Heart left ventricle (tissue), 16 donors: ENCODE results near the gene SPTBN1. TPM values are rescaled to one million over a fixed set of nuclear protein-coding genes. Genes with fewer than 3 reads are reported as not detected.
A peak's percentile ranks its signal among the peaks of the same experiment; 100 is the strongest.

ENCODE experiments used
- ATAC-seq, 4 donors: fragments of 200-7000 bp; cut with Tn5 transposase; one replicate each; pipeline ENCODE4 v1.9.1; 2020 to 2022; ENCODE audit warnings: moderate library complexity in 4 of 4, mild to moderate bottlenecking in 3 of 4, moderate number of reproducible peaks in 1 of 4
- DNase-seq, 5 donors: peaks; one replicate each; pipeline ENCODE4 v3.0.0-alpha.2; 2020
- H3K27ac ChIP-seq, 12 donors: fragments of 200-600 bp; sonication (generic) in 4 of 12; one replicate each; pipeline versions ENCODE4 v1.5.0 to v1.8.0; 2016 to 2022; ENCODE audit warnings: mild to moderate bottlenecking in 2 of 12
- H3K27me3 ChIP-seq, 9 donors: fragments of 200-600 bp; sonication (generic) in 2 of 9; one replicate each; pipeline versions ENCODE4 v1.5.1 to v1.8.0; 2016 to 2022; ENCODE audit warnings: mild to moderate bottlenecking in 3 of 9
- H3K36me3 ChIP-seq, 9 donors: fragments of 200-600 bp; sonication (generic) in 2 of 9; one replicate each; pipeline versions ENCODE4 v1.5.0 to v1.8.0; 2018 to 2022; ENCODE audit warnings: mild to moderate bottlenecking in 2 of 9
- H3K4me1 ChIP-seq, 12 donors: fragments of 200-600 bp; sonication (generic) in 4 of 12; one replicate each; pipeline versions ENCODE4 v1.5.0 to v1.8.0; 2016 to 2022; ENCODE audit warnings: mild to moderate bottlenecking in 3 of 12
- H3K4me3 ChIP-seq, 12 donors: fragments of 200-600 bp; sonication (generic) in 4 of 12; one replicate each; pipeline versions ENCODE4 v1.5.0 to v1.8.0; 2017 to 2022; ENCODE audit warnings: mild to moderate bottlenecking in 9 of 12, moderate library complexity in 4 of 12
- H3K9me3 ChIP-seq, 12 donors: fragments of 200-600 bp; sonication (generic) in 4 of 12; one replicate each; pipeline versions ENCODE4 v1.5.0 to v1.8.0; 2016 to 2022; ENCODE audit warnings: mild to moderate bottlenecking in 1 of 12
- POLR2A ChIP-seq, 2 donors: fragments of 450-650 bp; IDR thresholded peaks; one replicate each; pipeline ENCODE4 v1.6.1; 2017; ENCODE audit warnings: antibody characterized with exemption in 2 of 2, mild to moderate bottlenecking in 2 of 2, moderate library complexity in 2 of 2
- WGBS, 4 donors: extraction: QIAGEN DNeasy Blood & Tissue Kit in 2 of 4; methylation state at CpG; one replicate each; pipeline versions ENCODE4 v1.1.5 to v1.1.7; 2013 to 2018; 5-methylcytosine and 5-hydroxymethylcytosine counted together
- intact Hi-C, 10 donors: fragments of 100-400 bp; cut with DNase I; formaldehyde crosslinking; loops; one replicate each; pipeline versions ENCODE4 v1.11.1 to v1.14.2; 2022
- polyA plus RNA-seq, 2 donors: library from polyadenylated mRNA; stranded (reverse); fragments of 200-250 nt; gene quantifications; one replicate each; pipeline ENCODE4 v1.2.3, GENCODE V29; 2013
- total RNA-seq, 9 donors: library from RNA; depleted of rRNA in 2 of 9; stranded (reverse); fragments of >200 nt in 2 of 9; fragmentation: NEBNext Ultra II Directional in 3 of 9; extraction: Animal tissue kit (Norgen Biotek cat#: 25700) in 3 of 9; gene quantifications; one replicate each; pipeline versions ENCODE4 v1.1.0 to v1.2.4, GENCODE V29; 2016 to 2023
- TF ChIP-seq, protein P1 (sequence below), 12 donors: fragments of 200-600 bp; sonication (generic) in 4 of 12; IDR thresholded peaks; one replicate each; pipeline versions ENCODE4 v1.5.0 to v1.8.0; 2018 to 2022; ENCODE audit warnings: antibody characterized with exemption in 12 of 12, mild to moderate bottlenecking in 5 of 12
- donor health status: ischemic (EF 13 %, LVEDD 7.1; RV severe dilation, severe dysfunction).
- donor health status: healthy with polysubstance abuse.
- donor health status: DM: no; HTN: yes; CAD: no.
- donor health status: DM: no; HTN: no; CAD: no.
- donor health status: ischemic (EF 25% LVEDD 6.9; RV normal size, moderate dysfunction).
- donor health status: ischemic (EF 25% LVEDD 5.7; RV mildly dilated, moderate dysfunction).
- donor health status: healthy.
- donor health status: DM: yes; HTN: yes; CAD: no.
- donor health status: ischemic (EF 35%, LVEDD 5.7; RV mildly dilated, moderate dysfunction).
- donor health status: nonischemic (EF 11% LVEDD 7.7; RV severe dilation, severe dysfunction).
- donor health status: DM: yes; HTN: yes; CAD: no.
- donor health status: PGD.
- donor health status: ischemic (EF 29% LVEDD 5.4; RV normal size, mild dysfunction).
- donor health status: nonischemic (EF 23%, LVEDD 6.1; RV moderate dilation, normal function).

The SPTBN1 gene
- total and polyA plus RNA-seq, 11 donors = 124 to 659 (median 422) TPM

GRCh38 chr2:54646170-54646927 is 190.2 kb downstream of the SPTBN1 start:
- Histone ChIP-seq H3K27ac (peak overlapping the region in 2 of 12 donors; percentile 38 to 42), H3K27me3 (no peaks in the 10 kb centered on the region), H3K9me3 (no peaks in the 10 kb centered on the region), H3K4me3 (no peak overlapping the region), H3K4me1 (peaks cover 0 to 25% (median 9%) of the 10 kb centered on the region in 12 donors), H3K36me3 (peaks cover 5 to 100% (median 90%) of the 10 kb centered on the region in 9 donors)
- no peak for DNase-seq
- 82 to 86% (median 85%) methylated on average over 16 of the region's 16 CpGs for WGBS, 4 donors
- intact Hi-C loops = no loop called here
- no peak for ATAC-seq
- no peak for TF ChIP-seq POLR2A (IDR thresholded peaks at IDR 0.05)
- TF ChIP-seq, protein P1, sequence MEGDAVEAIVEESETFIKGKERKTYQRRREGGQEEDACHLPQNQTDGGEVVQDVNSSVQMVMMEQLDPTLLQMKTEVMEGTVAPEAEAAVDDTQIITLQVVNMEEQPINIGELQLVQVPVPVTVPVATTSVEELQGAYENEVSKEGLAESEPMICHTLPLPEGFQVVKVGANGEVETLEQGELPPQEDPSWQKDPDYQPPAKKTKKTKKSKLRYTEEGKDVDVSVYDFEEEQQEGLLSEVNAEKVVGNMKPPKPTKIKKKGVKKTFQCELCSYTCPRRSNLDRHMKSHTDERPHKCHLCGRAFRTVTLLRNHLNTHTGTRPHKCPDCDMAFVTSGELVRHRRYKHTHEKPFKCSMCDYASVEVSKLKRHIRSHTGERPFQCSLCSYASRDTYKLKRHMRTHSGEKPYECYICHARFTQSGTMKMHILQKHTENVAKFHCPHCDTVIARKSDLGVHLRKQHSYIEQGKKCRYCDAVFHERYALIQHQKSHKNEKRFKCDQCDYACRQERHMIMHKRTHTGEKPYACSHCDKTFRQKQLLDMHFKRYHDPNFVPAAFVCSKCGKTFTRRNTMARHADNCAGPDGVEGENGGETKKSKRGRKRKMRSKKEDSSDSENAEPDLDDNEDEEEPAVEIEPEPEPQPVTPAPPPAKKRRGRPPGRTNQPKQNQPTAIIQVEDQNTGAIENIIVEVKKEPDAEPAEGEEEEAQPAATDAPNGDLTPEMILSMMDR (IDR thresholded peaks at IDR 0.05) = no peak

DNA sequence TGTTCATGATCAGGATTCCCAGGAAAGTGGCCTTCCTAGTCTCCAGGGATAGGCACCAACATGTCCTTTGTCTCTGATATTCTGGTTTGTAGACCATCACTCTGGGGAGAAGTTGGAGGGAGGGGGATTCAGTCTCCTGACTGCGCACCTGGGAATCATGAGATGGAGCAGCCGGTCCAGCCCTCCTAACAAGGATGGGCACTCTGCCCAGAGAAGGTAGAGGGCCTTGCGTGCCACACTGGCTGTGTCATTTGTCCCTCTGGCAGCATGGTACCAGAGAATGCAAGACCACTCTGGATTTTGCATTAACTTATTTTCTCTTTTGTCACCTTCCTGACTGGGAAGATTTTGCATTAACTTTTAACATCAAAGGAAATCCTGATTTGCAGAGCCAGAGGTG is 192.1 kb downstream of the SPTBN1 start:
- ATAC-seq = peak in 2 of 4 donors; percentile 25 to 60

DNA sequence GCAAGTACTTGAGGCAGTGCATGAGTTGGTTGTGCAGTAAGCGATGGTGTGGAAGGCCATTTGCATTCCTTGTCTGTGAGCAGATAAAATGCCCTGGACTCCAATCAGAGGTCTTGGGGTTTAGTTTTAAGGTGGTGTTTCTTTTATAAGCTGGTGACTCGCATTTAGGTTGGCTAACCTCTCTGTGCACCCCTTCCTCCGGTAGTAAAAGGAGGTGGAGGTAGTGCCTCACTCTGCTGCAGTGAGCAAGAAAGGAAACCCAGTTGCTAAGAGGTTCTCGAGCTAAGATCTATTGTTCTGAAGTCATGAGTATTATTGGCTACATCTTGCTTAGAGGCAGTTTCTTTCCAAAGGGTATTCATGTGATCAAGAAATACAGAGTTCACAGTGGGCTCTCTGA is 193.1 kb downstream of the SPTBN1 start:
- Histone ChIP-seq H3K9me3 (no peaks in the 10 kb centered on the region), H3K27ac (no peak overlapping the region), H3K27me3 (no peaks in the 10 kb centered on the region), H3K4me3 (no peak overlapping the region), H3K36me3 (peaks cover 5 to 100% (median 100%) of the 10 kb centered on the region in 9 donors), H3K4me1 (peaks cover 0 to 8% (median 0%) of the 10 kb centered on the region in 12 donors)
- WGBS, 4 donors = 85 to 91% (median 86%) methylated on average over 4 of the region's 4 CpGs
- intact Hi-C loops = no loop called here
- ATAC-seq (no peak), DNase-seq (no peak)
- TF ChIP-seq POLR2A (IDR thresholded peaks at IDR 0.05) = no peak
- TF ChIP-seq, protein P1 (IDR thresholded peaks at IDR 0.05) = no peak

More for the DNA sequence above, 192.1 kb downstream of the SPTBN1 start:
- TF ChIP-seq, protein P1 (IDR thresholded peaks at IDR 0.05) = no peak
- TF ChIP-seq POLR2A (IDR thresholded peaks at IDR 0.05) = no peak
- intact Hi-C loops = no loop called here
- WGBS, 4 donors = 45 to 52% (median 51%) methylated on average over 3 of the region's 3 CpGs
- no peak overlapping the region for H3K4me3 ChIP-seq
- peaks cover 0 to 8% (median 0%) of the 10 kb centered on the region in 12 donors for H3K4me1 ChIP-seq
- no peaks in the 10 kb centered on the region for H3K27me3 ChIP-seq
- DNase-seq = no peak
- peak overlapping the region in 1 of 12 donors; percentile 14 for H3K27ac ChIP-seq
- no peaks in the 10 kb centered on the region for H3K9me3 ChIP-seq
- H3K36me3 ChIP-seq = peaks cover 5 to 100% (median 100%) of the 10 kb centered on the region in 9 donors

GRCh38 chr2:54649633-54650032 is 193.5 kb downstream of the SPTBN1 start:
- no peak for DNase-seq
- H3K27ac ChIP-seq = no peak overlapping the region
- no peaks in the 10 kb centered on the region for H3K27me3 ChIP-seq
- 91 to 94% (median 93%) methylated on average over 12 of the region's 12 CpGs for WGBS, 4 donors
- peaks cover 0 to 8% (median 0%) of the 10 kb centered on the region in 12 donors for H3K4me1 ChIP-seq
- TF ChIP-seq POLR2A (IDR thresholded peaks at IDR 0.05) = no peak
- TF ChIP-seq, protein P1 (IDR thresholded peaks at IDR 0.05) = no peak
- H3K36me3 ChIP-seq = peaks cover 3 to 100% (median 100%) of the 10 kb centered on the region in 9 donors
- H3K9me3 ChIP-seq = no peaks in the 10 kb centered on the region
- H3K4me3 ChIP-seq = no peak overlapping the region
- intact Hi-C loops = loop anchor here in 1 of 10 donors (10.0 kb wide), 1 partner anchor 365 kb away; no protein-coding TSS in a partner anchor
- no peak for ATAC-seq
